Measurements from ENCODE around the gene BAIAP2. TPM values are rescaled to one million over a fixed set of nuclear protein-coding genes. Genes with fewer than 3 reads are reported as not detected.
A peak's percentile ranks its signal among the peaks of the same experiment; 100 is the strongest.

The BAIAP2 gene
- total and polyA plus RNA-seq, 2 donors (not counting 1 experiment from before 2014, with no cell fraction given) = 1.3 to 12.0 TPM

DNA sequence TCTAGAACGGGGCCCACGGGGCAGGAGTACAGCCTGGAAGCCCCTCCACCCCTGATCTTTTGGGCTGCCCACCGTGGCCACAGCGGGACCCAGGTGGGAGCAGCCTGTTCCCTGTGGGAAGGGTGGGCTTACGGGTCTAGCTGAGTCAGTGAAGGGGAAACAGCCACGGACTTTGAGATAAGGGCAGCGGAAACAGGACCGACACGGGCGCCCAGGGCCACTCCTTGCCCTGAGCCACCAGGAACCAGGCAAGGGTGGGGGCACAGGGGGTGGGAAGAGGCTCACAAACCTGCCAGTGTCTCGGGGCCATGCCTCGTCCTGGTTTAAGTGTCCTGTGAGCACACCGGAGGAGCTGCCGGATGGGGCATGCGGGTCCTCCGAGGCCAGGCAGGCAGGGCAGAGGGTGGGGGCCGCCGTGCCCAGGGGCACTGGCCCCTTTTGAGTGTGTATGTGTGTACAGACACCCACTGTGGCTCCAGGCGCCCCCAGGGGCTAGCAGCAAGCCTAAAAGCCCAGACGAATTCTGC is 82.8 kb downstream of the BAIAP2 start:
- Histone ChIP-seq H2AFZ (ENCODE audit: insufficient read depth, low read depth, low read length, poor library complexity, severe bottlenecking) (no peak overlapping the region), H3K4me1 (ENCODE audit: control insufficient read depth in 2 of 2, insufficient read depth in 2 of 2, low read length in 2 of 2) (peaks cover 6 to 12% of the 10 kb centered on the region in 2 donors), H3K4me2 (replicated peaks; ENCODE audit: low read depth, low read length, poor library complexity, severe bottlenecking) (no peak overlapping the region), H3K4me3 (ENCODE audit: control extremely low read depth in 1 of 5, extremely low read depth in 1 of 5, insufficient read depth in 1 of 5, low read depth in 2 of 5, low read length in 4 of 5) (no peak overlapping the region), H3K9me3 (ENCODE audit: control extremely low read depth in 1 of 3, control insufficient read depth in 2 of 3, insufficient read depth in 1 of 3, low read length in 2 of 3) (peaks cover 0 to 5% (median 0%) of the 10 kb centered on the region in 3 donors), H4K20me1 (ENCODE audit: control insufficient read depth, insufficient read depth, low read length, poor library complexity, severe bottlenecking) (no peaks in the 10 kb centered on the region), H3K9ac (ENCODE audit: low read length) (no peak overlapping the region), H3K27ac (ENCODE audit: low read length in 2 of 2) (no peak overlapping the region), H3K79me2 (ENCODE audit: control insufficient read depth, insufficient read depth, low read length) (no peaks in the 10 kb centered on the region), H3K36me3 (replicated peaks in 1 of 2; ENCODE audit: control extremely low read depth in 1 of 2, control insufficient read depth in 1 of 2, extremely low read depth in 1 of 2, insufficient read depth in 2 of 2, low read length in 1 of 2) (no peaks in the 10 kb centered on the region), H3K27me3 (replicated peaks in 1 of 4; ENCODE audit: control extremely low read depth in 1 of 4, control insufficient read depth in 3 of 4, insufficient read depth in 4 of 4, low read length in 3 of 4) (peaks cover 0 to 11% (median 0%) of the 10 kb centered on the region in 4 experiments)
- 90% methylated on average over 19 of the region's 20 CpGs for WGBS (ENCODE audit: insufficient coverage)
- Mint-ChIP-seq H3K27me3 (no peaks in the 10 kb centered on the region), H3K9me3 (ENCODE audit: insufficient read depth) (no peaks in the 10 kb centered on the region), H3K4me3 (no peak overlapping the region), H3K4me1 (peaks cover 4% of the 10 kb centered on the region), H3K27ac (no peak overlapping the region)
- intact Hi-C loops (cut with micrococcal nuclease) = no loop called here
- ChIA-PET CTCF (no interaction called here), POLR2A (no interaction called here)
- DNase-seq (no peak), ATAC-seq (ENCODE audit: low read depth) (no peak)
- TF ChIP-seq, protein P1, sequence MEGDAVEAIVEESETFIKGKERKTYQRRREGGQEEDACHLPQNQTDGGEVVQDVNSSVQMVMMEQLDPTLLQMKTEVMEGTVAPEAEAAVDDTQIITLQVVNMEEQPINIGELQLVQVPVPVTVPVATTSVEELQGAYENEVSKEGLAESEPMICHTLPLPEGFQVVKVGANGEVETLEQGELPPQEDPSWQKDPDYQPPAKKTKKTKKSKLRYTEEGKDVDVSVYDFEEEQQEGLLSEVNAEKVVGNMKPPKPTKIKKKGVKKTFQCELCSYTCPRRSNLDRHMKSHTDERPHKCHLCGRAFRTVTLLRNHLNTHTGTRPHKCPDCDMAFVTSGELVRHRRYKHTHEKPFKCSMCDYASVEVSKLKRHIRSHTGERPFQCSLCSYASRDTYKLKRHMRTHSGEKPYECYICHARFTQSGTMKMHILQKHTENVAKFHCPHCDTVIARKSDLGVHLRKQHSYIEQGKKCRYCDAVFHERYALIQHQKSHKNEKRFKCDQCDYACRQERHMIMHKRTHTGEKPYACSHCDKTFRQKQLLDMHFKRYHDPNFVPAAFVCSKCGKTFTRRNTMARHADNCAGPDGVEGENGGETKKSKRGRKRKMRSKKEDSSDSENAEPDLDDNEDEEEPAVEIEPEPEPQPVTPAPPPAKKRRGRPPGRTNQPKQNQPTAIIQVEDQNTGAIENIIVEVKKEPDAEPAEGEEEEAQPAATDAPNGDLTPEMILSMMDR (IDR thresholded peaks at IDR 0.05) = no peak
- no peak for TF ChIP-seq EZH2 (IDR thresholded peaks at IDR 0.05; ENCODE audit: borderline replicate concordance, insufficient read depth, low read depth, low read length, poor library complexity, severe bottlenecking)

DNA sequence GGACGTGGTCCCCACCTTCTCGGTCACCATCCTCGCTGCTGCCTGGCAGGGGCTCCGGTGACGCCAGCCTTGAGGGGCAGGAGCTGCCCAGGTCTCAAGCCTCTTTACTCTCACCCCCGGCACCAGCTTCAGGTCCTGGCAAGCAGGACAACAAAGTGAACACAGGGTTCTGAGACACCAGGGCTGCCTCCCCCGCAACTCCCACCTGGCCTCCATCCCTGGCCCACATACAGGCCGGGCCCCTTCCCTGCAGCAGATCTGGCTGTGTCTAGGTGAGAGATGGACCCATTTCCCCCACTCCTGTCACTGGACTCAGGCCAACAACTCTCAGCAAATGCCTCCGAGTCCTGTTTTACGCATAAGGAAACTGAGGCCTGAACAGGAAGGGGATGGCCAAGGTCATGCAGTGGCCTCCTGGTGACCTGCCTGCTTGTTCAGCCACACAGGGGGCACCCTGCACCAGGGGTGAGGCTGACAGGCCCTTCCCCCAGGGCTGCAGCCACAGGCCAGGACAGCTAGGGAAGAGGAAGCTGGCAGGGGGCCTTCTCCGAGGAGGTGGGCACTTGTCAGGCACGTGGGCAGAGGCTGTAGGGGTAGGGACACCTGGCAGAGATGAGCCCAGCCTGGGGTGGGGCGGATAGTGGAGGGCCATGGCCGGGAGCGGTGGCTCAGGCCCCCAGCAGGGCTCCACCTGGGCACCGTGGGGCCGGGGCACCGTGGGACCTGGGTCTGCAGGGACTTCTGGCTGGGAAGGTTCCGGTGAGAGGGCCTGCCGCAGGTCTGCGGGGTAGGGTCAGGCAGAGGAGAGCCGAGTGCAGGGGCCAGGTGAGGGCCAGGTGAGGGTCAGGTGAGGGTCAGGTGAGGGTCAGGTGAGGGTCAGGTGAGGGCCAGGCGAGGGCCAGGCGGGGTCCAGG is 83.6 kb downstream of the BAIAP2 start:
- Mint-ChIP-seq H3K9me3 (ENCODE audit: insufficient read depth) (no peaks in the 10 kb centered on the region), H3K27ac (no peak overlapping the region), H3K4me3 (peak overlapping the region; percentile 49), H3K27me3 (no peaks in the 10 kb centered on the region), H3K4me1 (peaks cover 4% of the 10 kb centered on the region)
- DNase-seq = no peak
- no peak for ATAC-seq (ENCODE audit: low read depth)
- peak overlapping the region in 3 of 5 experiments; percentile 21 to 46 (median 41) for H3K4me3 ChIP-seq (ENCODE audit: control extremely low read depth in 1 of 5, extremely low read depth in 1 of 5, insufficient read depth in 1 of 5, low read depth in 2 of 5, low read length in 4 of 5)
- H3K79me2 ChIP-seq (ENCODE audit: control insufficient read depth, insufficient read depth, low read length) = no peaks in the 10 kb centered on the region
- no peak for TF ChIP-seq EZH2 (IDR thresholded peaks at IDR 0.05; ENCODE audit: borderline replicate concordance, insufficient read depth, low read depth, low read length, poor library complexity, severe bottlenecking)
- TF ChIP-seq, protein P1 (IDR thresholded peaks at IDR 0.05) = no peak
- no peaks in the 10 kb centered on the region for H3K36me3 ChIP-seq (replicated peaks in 1 of 2; ENCODE audit: control extremely low read depth in 1 of 2, control insufficient read depth in 1 of 2, extremely low read depth in 1 of 2, insufficient read depth in 2 of 2, low read length in 1 of 2)
- H3K4me2 ChIP-seq (replicated peaks; ENCODE audit: low read depth, low read length, poor library complexity, severe bottlenecking) = peak overlapping the region; percentile 78
- no peaks in the 10 kb centered on the region for H4K20me1 ChIP-seq (ENCODE audit: control insufficient read depth, insufficient read depth, low read length, poor library complexity, severe bottlenecking)
- intact Hi-C loops (cut with micrococcal nuclease) = no loop called here
- peak overlapping the region; percentile 47 for H3K9ac ChIP-seq (ENCODE audit: low read length)
- ChIA-PET POLR2A (no interaction called here), CTCF (no interaction called here)
- H3K27ac ChIP-seq (ENCODE audit: low read length in 2 of 2) = no peak overlapping the region
- H3K9me3 ChIP-seq (ENCODE audit: control extremely low read depth in 1 of 3, control insufficient read depth in 2 of 3, insufficient read depth in 1 of 3, low read length in 2 of 3) = peaks cover 0 to 5% (median 0%) of the 10 kb centered on the region in 3 donors
- peaks cover 0 to 11% (median 0%) of the 10 kb centered on the region in 4 experiments for H3K27me3 ChIP-seq (replicated peaks in 1 of 4; ENCODE audit: control extremely low read depth in 1 of 4, control insufficient read depth in 3 of 4, insufficient read depth in 4 of 4, low read length in 3 of 4)
- peaks cover 6 to 12% of the 10 kb centered on the region in 2 donors for H3K4me1 ChIP-seq (ENCODE audit: control insufficient read depth in 2 of 2, insufficient read depth in 2 of 2, low read length in 2 of 2)
- peak overlapping the region; percentile 65 for H2AFZ ChIP-seq (ENCODE audit: insufficient read depth, low read depth, low read length, poor library complexity, severe bottlenecking)
- WGBS (ENCODE audit: insufficient coverage) = 71% methylated on average over 24 of the region's 24 CpGs
